HEK293 (cell line): ENCODE results near the gene GRAMD1B.

Experiments
- CTCF ChIA-PET: fragments of 350-600 bp; formaldehyde crosslinking; extraction: SDS; loops from one replicate; lab custom pipeline; 2021; ENCODE audit warnings: antibody characterized with exemption; lab: Yijun Ruan, JAX
- POLR2A ChIA-PET: fragments of 300-600 bp; formaldehyde crosslinking; extraction: SDS; loops from one replicate; lab custom pipeline; 2020; ENCODE audit warnings: antibody characterized with exemption, inconsistent platforms; lab: Yijun Ruan, JAX
- H3K27ac ChIP-seq: fragments of 200-500 bp; sonication (Bioruptor generic); 2 replicates; pipeline ENCODE4 v1.5.1; 2014; ENCODE audit warnings: low read depth, low read length, control low read depth, inconsistent platforms; ENCODE audit errors: extremely low read depth
- H3K36me3 ChIP-seq, 2 experiments: fragments of 200-500 bp in 1 of 2; sonication (Bioruptor generic) in 1 of 2; 1 replicate in 1 of 2; 2 replicates in 1 of 2; pipeline ENCODE4 v1.5.1; 2014 to 2017; ENCODE audit warnings: inconsistent platforms in 2 of 2, low read length in 2 of 2; ENCODE audit not compliant: control insufficient read depth in 2 of 2, insufficient read depth in 1 of 2
- H3K4me1 ChIP-seq: fragments of 200-500 bp; sonication (Bioruptor generic); 2 replicates; pipeline ENCODE4 v1.5.1; 2014; ENCODE audit warnings: mild to moderate bottlenecking, low read length, inconsistent platforms; ENCODE audit not compliant: control insufficient read depth, insufficient read depth
- H3K4me3 ChIP-seq: 2 replicates; pipeline ENCODE4 v1.5.1; 2011; ENCODE audit warnings: low read depth, mild to moderate bottlenecking, control low read depth, low read length, moderate library complexity
- H3K9me3 ChIP-seq: fragments of 200-500 bp; sonication (Bioruptor generic); 2 replicates; pipeline ENCODE4 v1.5.1; 2014; ENCODE audit warnings: low read depth, low read length, inconsistent platforms; ENCODE audit not compliant: control insufficient read depth, insufficient read depth
- FEZF1 ChIP-seq: fragments of 450-650 bp; formaldehyde crosslinking; IDR thresholded peaks from 2 replicates; pipeline ENCODE4 v1.5.1; 2016; ENCODE audit warnings: missing biosample characterization, missing genetic modification characterization
- HOXA7 ChIP-seq: sonication (generic); formaldehyde crosslinking; IDR thresholded peaks from 2 replicates; pipeline ENCODE4 v1.8.1; 2022; ENCODE audit warnings: missing genetic modification reagents, borderline replicate concordance
- KLF1 ChIP-seq: fragments of 450-650 bp; formaldehyde crosslinking; IDR thresholded peaks from 2 replicates; pipeline ENCODE4 v1.5.1; 2016; ENCODE audit warnings: missing biosample characterization, missing genetic modification characterization
- OSR2 ChIP-seq: fragments of 450-650 bp; formaldehyde crosslinking; IDR thresholded peaks from 2 replicates; pipeline ENCODE4 v1.5.1; 2016; ENCODE audit warnings: missing biosample characterization, missing genetic modification characterization
- TCF7L2 ChIP-seq: IDR thresholded peaks from 2 replicates; pipeline ENCODE4 v1.6.1; 2011; ENCODE audit warnings: low read depth, mild to moderate bottlenecking, inconsistent platforms, low read length, moderate library complexity, borderline replicate concordance
- ZNF121 ChIP-seq: fragments of 450-650 bp; formaldehyde crosslinking; IDR thresholded peaks from 2 replicates; pipeline ENCODE4 v1.5.1; 2016; ENCODE audit warnings: missing biosample characterization, missing genetic modification characterization
- ZNF146 ChIP-seq: fragments of 450-650 bp; formaldehyde crosslinking; IDR thresholded peaks from 2 replicates; pipeline ENCODE4 v1.5.1; 2016; ENCODE audit warnings: missing biosample characterization, missing genetic modification characterization
- ZNF175 ChIP-seq: fragments of 450-650 bp; formaldehyde crosslinking; IDR thresholded peaks from 2 replicates; pipeline ENCODE4 v1.5.1; 2016; ENCODE audit warnings: missing biosample characterization, missing genetic modification characterization
- ZNF2 ChIP-seq: fragments of 450-650 bp; formaldehyde crosslinking; IDR thresholded peaks from 2 replicates; pipeline ENCODE4 v1.5.1; 2016; ENCODE audit warnings: missing biosample characterization, missing genetic modification characterization
- ZNF202 ChIP-seq: fragments of 450-650 bp; formaldehyde crosslinking; IDR thresholded peaks from 2 replicates; pipeline ENCODE4 v1.5.1; 2016; ENCODE audit warnings: missing biosample characterization, missing genetic modification characterization, borderline replicate concordance
- ZNF341 ChIP-seq: fragments of 450-650 bp; formaldehyde crosslinking; IDR thresholded peaks from 2 replicates; pipeline ENCODE4; 2016; ENCODE audit warnings: low read depth, missing biosample characterization, missing genetic modification characterization
- ZNF37A ChIP-seq: fragments of 450-650 bp; IDR thresholded peaks from 2 replicates; pipeline ENCODE4 v1.5.1; 2018; ENCODE audit warnings: missing biosample characterization, missing genetic modification characterization
- ZNF391 ChIP-seq: fragments of 450-650 bp; formaldehyde crosslinking; IDR thresholded peaks from 2 replicates; pipeline ENCODE4 v1.5.1; 2016; ENCODE audit warnings: low read depth, missing biosample characterization, missing genetic modification characterization, borderline replicate concordance
- ZNF394 ChIP-seq: fragments of 450-650 bp; formaldehyde crosslinking; IDR thresholded peaks from 2 replicates; pipeline ENCODE4 v1.5.1; 2016; ENCODE audit warnings: missing biosample characterization, missing genetic modification characterization, mild to moderate bottlenecking, moderate library complexity, borderline replicate concordance
- ZNF416 ChIP-seq: fragments of 450-650 bp; formaldehyde crosslinking; IDR thresholded peaks from 2 replicates; pipeline ENCODE4 v1.5.1; 2016; ENCODE audit warnings: missing biosample characterization, missing genetic modification characterization
- ZNF433 ChIP-seq: fragments of 450-650 bp; formaldehyde crosslinking; IDR thresholded peaks from 2 replicates; pipeline ENCODE4 v1.5.1; 2016; ENCODE audit warnings: missing biosample characterization, missing genetic modification characterization, low read depth
- ZNF645 ChIP-seq: fragments of 450-650 bp; formaldehyde crosslinking; IDR thresholded peaks from 2 replicates; pipeline ENCODE4; 2016; ENCODE audit warnings: missing biosample characterization, missing genetic modification characterization
- TF ChIP-seq, protein P1 (sequence below): fragments of 450-650 bp; formaldehyde crosslinking; IDR thresholded peaks from 2 replicates; pipeline ENCODE4 v1.5.1; 2016; ENCODE audit warnings: missing biosample characterization, missing genetic modification characterization

Gene GRAMD1B

GRCh38 chr11:123607781-123608180 is 177.7 kb downstream of the GRAMD1B start:
- no peaks in the 10 kb centered on the region for H3K9me3 ChIP-seq
- H3K4me3 ChIP-seq = no peak overlapping the region
- POLR2A ChIA-PET = interaction anchor here (0.6 kb wide), 1 partner anchor 933 kb away, joined by 4 read pairs; no protein-coding TSS in a partner anchor
- peaks cover 0 to 82% of the 10 kb centered on the region in 2 experiments; a peak in 1 of 3 replicates for H3K36me3 ChIP-seq
- CTCF ChIA-PET = no interaction called here
- H3K27ac ChIP-seq = no peak overlapping the region
- no peaks in the 10 kb centered on the region for H3K4me1 ChIP-seq
- TF ChIP-seq ZNF433 (tag by site-specific recombination) (no peak), OSR2 (tag by site-specific recombination) (no peak), ZNF394 (tag by site-specific recombination) (no peak), ZNF37A (tag by site-specific recombination) (no peak), FEZF1 (tag by site-specific recombination) (no peak), KLF1 (tag by site-specific recombination) (no peak)

GRCh38 chr11:123608371-123608770 is 178.3 kb downstream of the GRAMD1B start:
- Histone ChIP-seq H3K36me3 (peaks cover 0 to 82% of the 10 kb centered on the region in 2 experiments; a peak in 1 of 3 replicates), H3K4me1 (no peaks in the 10 kb centered on the region), H3K27ac (no peak overlapping the region), H3K9me3 (no peaks in the 10 kb centered on the region), H3K4me3 (no peak overlapping the region)
- TF ChIP-seq ZNF202 (tag by site-specific recombination) (no peak), ZNF121 (tag by site-specific recombination) (no peak), ZNF2 (no peak), ZNF645 (tag by site-specific recombination) (no peak), HOXA7 (CRISPR knock-in tag) (no peak), TCF7L2 (no peak), ZNF175 (tag by site-specific recombination) (no peak)
- TF ChIP-seq, protein P1, sequence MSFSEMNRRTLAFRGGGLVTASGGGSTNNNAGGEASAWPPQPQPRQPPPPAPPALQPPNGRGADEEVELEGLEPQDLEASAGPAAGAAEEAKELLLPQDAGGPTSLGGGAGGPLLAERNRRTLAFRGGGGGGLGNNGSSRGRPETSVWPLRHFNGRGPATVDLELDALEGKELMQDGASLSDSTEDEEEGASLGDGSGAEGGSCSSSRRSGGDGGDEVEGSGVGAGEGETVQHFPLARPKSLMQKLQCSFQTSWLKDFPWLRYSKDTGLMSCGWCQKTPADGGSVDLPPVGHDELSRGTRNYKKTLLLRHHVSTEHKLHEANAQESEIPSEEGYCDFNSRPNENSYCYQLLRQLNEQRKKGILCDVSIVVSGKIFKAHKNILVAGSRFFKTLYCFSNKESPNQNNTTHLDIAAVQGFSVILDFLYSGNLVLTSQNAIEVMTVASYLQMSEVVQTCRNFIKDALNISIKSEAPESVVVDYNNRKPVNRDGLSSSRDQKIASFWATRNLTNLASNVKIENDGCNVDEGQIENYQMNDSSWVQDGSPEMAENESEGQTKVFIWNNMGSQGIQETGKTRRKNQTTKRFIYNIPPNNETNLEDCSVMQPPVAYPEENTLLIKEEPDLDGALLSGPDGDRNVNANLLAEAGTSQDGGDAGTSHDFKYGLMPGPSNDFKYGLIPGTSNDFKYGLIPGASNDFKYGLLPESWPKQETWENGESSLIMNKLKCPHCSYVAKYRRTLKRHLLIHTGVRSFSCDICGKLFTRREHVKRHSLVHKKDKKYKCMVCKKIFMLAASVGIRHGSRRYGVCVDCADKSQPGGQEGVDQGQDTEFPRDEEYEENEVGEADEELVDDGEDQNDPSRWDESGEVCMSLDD = no peak
- CTCF ChIA-PET = no interaction called here
- POLR2A ChIA-PET = no interaction called here

DNA sequence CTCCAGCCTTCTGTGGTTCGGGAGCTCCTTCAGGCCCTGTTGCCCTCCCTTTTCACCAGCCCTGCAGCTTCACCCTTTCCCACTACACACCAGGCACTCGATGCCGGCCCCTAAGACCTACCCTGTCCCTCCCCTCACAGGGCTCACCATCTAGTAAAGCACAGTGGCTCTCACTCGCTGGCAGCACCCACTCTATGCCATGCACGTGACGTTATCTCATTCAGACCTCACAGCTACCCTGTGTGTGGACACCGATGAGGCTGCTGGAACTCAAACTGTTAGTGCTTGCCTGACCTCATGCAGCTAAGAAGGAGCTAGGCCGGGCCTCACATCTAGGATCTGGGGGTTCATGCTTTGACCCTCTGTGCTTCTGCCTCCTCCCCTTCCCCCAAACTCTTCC is 178.9 kb downstream of the GRAMD1B start:
- Histone ChIP-seq H3K36me3 (peaks cover 0 to 82% of the 10 kb centered on the region in 2 experiments; a peak in 1 of 3 replicates), H3K4me3 (no peak overlapping the region), H3K27ac (no peak overlapping the region), H3K9me3 (no peaks in the 10 kb centered on the region), H3K4me1 (no peaks in the 10 kb centered on the region)
- TF ChIP-seq ZNF341 (tag by site-specific recombination) (no peak), ZNF416 (tag by site-specific recombination) (no peak), ZNF391 (tag by site-specific recombination) (no peak), ZNF146 (tag by site-specific recombination) (no peak)
- CTCF ChIA-PET = no interaction called here
- POLR2A ChIA-PET = no interaction called here
